SIG-M5 treated with dmso at 0.1 percent for 504 hours (cell line): ENCODE results near the gene PCP2.
A peak's percentile ranks its signal among the peaks of the same experiment; 100 is the strongest.

Experiments used
- DNase-seq: peaks from one replicate; lab custom pipeline; 2025; ENCODE audit not compliant: unreplicated experiment; lab: John Stamatoyannopoulos, UW

PCP2 gene

GRCh38 chr19:7620442-7621412 is 12.8 kb downstream of the PCP2 start:
- no peak for DNase-seq

- DNase-seq: no peak
Measured at GRCh38 chr19:7619671-7620441, 13.7 kb downstream of the PCP2 start.

- DNase-seq: no peak
Measured at GRCh38 chr19:7618771-7619510, 14.6 kb downstream of the PCP2 start.

- no peak for DNase-seq
Measured at GRCh38 chr19:7618348-7618747, 15.2 kb downstream of the PCP2 start.

DNA sequence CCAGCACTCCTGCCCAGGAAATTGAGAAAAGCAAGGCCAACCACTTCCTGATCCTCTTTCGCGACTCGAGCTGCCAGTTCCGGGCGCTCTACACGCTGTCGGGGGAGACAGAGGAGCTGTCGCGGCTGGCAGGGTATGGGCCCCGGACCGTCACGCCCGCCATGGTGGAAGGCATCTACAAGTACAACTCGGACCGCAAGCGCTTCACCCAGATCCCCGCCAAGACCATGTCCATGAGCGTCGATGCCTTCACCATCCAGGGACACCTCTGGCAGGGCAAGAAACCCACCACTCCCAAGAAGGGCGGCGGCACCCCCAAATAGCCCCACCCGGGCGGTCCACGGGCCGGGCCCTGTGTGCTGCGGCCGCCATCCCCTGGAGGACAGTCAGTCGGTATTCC is 15.8 kb downstream of the PCP2 start:
- DNase-seq: no peak

GRCh38 chr19:7617172-7617571 is 16.3 kb downstream of the PCP2 start:
- DNase-seq: no peak

- no peak for DNase-seq
Measured at GRCh38 chr19:7614859-7615741, 18.4 kb downstream of the PCP2 start.

DNA sequence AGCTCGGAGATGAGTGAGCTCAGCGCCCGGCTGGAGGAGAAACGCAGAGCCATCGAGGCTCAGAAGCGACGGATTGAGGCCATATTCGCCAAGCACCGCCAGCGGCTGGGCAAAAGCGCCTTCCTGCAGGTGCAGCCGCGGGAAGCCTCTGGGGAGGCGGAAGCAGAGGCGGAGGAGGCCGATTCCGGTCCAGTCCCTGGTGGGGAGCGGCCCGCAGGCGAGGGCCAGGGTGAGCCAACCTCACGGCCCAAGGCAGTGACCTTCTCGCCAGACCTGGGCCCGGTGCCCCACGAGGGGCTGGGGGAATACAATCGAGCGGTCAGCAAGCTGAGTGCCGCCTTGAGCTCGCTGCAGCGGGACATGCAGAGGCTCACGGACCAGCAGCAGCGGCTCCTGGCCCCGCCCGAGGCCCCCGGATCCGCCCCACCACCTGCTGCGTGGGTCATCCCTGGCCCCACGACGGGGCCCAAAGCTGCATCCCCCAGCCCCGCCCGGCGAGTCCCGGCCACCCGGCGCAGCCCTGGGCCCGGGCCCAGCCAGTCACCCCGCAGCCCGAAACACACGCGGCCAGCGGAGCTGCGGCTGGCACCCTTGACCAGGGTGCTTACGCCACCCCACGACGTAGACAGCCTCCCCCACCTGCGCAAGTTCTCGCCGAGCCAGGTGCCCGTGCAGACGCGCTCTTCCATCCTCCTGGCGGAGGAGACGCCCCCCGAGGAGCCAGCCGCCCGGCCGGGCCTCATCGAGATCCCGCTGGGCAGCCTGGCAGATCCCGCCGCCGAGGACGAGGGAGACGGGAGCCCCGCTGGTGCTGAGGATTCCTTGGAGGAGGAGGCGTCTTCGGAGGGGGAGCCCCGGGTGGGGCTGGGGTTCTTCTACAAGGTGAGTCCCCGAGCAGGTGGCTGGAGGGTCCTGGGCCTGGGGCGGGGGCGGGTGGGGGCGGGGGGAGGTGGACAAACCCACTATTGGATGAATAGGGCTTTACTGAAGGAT is 20.9 kb downstream of the PCP2 start:
- no peak for DNase-seq

- no peak for DNase-seq
Measured at GRCh38 chr19:7611541-7612279, 21.8 kb downstream of the PCP2 start.

GRCh38 chr19:7610491-7611240 is 22.9 kb downstream of the PCP2 start:
- no peak for DNase-seq

GRCh38 chr19:7607874-7608560 is 25.5 kb downstream of the PCP2 start:
- DNase-seq: no peak

DNA sequence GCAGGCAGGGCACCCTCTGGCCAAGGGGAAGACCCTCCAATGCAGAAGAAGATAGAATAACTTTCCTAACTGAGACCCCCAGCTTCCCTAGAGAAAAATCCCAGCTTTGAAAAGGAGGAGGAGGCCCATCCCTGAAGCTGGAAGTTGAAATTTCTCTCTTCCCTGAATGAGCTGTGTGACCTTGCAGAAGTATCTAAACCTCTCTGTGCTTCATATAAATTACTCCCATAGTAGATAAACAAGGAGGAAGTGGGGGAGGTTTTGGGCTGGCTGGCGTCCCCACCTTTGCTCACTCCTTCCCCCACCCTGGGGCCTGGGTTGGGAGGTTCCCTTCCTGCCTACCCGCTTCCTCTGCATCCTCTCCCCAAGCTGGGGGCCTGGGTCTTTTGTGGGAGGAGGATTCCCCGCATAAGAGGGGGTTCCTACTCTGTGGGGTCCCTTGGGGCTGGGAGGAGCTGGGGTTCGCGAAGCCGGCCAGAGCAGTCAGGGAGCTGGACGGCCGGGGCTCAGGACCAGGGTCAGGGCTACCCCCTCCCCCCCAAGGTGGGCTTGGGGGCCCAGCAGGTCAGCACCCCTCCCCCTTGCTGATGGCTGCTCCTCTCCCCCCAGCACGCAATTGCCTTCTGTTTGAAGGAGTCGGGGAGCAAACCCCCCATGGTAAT is 26.2 kb downstream of the PCP2 start:
- no peak for DNase-seq

- no peak for DNase-seq
Measured at GRCh38 chr19:7606289-7606688, 27.2 kb downstream of the PCP2 start.

- DNase-seq: peak; percentile 57
Measured at GRCh38 chr19:7605490-7606222, 27.9 kb downstream of the PCP2 start.

DNA sequence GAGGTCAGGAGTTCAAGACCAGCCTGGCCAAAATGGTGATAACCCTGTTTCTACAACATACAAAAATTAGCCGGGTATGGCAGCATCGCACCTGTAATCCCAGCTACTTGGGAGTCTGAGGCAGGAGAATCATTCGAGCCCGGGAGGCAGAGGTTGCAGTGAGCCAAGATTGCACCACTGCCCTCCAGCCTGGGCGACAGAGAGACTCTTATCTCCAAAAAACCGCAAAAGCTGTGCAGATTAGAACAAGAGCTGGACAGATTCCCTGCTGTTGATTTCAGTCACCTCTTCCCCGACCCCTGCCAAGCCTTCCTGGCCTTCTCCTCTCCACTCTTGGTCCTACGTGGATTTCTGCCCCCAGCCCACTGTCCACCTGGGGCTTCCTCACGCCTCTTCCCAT is 29.6 kb downstream of the PCP2 start:
- DNase-seq: no peak

DNA sequence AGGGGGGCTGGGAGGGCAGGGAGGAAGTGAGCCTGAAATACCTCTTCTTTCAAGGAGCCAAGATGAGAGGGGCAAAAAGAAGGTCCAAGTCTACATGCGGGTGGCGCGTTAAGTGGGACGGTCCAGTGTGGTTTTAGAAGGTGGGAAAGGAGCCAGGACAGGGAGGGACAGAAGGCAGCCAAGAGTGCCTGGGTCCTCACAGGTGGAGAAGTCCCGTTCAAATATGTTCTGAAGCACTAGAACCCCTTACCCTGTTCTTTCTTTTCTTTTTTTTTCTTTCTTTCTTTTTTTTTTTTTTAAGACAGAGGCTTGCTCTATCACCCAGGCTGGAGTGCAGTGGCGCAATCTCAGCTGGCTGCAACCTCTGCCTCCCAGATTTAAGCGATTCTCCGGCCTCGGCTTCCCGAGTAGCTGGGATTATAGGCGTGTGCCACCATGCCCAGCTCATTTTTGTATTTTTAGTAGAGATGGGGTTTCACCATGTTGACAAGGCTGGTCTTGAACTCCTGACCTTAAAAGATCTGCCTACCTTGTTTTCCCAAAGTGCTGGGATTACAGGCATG is 30.5 kb downstream of the PCP2 start:
- no peak for DNase-seq
